HepG2 (cell line): ENCODE results near the gene DNAJB12. TPM values are rescaled to one million over a fixed set of nuclear protein-coding genes. Genes with fewer than 3 reads are reported as not detected.

ENCODE experiments used
- AGO1 ChIP-seq: fragments of 200-400 bp; formaldehyde crosslinking; IDR thresholded peaks from 2 replicates; pipeline ENCODE4 v1.6.1; 2017; ENCODE audit warnings: mild to moderate bottlenecking, low read depth, low read length, moderate library complexity; ENCODE audit not compliant: poor library complexity, severe bottlenecking
- DMAP1 ChIP-seq: IDR thresholded peaks from 2 replicates; pipeline ENCODE4 v1.6.1; 2016
- EEA1 ChIP-seq: sonication (generic); formaldehyde crosslinking; IDR thresholded peaks from 2 replicates; pipeline ENCODE4 v1.5.1; 2020; ENCODE audit warnings: mild to moderate bottlenecking, missing genetic modification reagents, borderline replicate concordance
- FOXO1 ChIP-seq: sonication (generic); formaldehyde crosslinking; IDR thresholded peaks from 2 replicates; pipeline ENCODE4 v1.4.0; 2020; ENCODE audit warnings: missing genetic modification reagents
- MAFK ChIP-seq, 2 experiments: IDR thresholded peaks in 1 of 2; conservative IDR thresholded peaks in 1 of 2; 2 replicates each; pipeline ENCODE4 v1.6.1; 2011; ENCODE audit warnings: improper control_type of control experiment in 2 of 2, low read length in 2 of 2
- MZF1 ChIP-seq: sonication (generic); formaldehyde crosslinking; IDR thresholded peaks from 2 replicates; pipeline ENCODE4 v1.8.1; 2023; ENCODE audit warnings: mild to moderate bottlenecking, missing genetic modification reagents, borderline replicate concordance
- NKX3-1 ChIP-seq: sonication (generic); formaldehyde crosslinking; IDR thresholded peaks from 2 replicates; pipeline ENCODE4 v1.5.0; 2020; ENCODE audit warnings: missing genetic modification reagents
- SKI ChIP-seq: fragments of 450-650 bp; IDR thresholded peaks from one replicate; pipeline ENCODE4 v1.6.1; 2018; ENCODE audit warnings: mild to moderate bottlenecking; ENCODE audit not compliant: partially characterized antibody
- SRSF9 ChIP-seq: fragments of 200-400 bp; formaldehyde crosslinking; IDR thresholded peaks from 2 replicates; pipeline ENCODE4 v1.6.1; 2018; ENCODE audit warnings: borderline replicate concordance, mild to moderate bottlenecking, low read depth, low read length; ENCODE audit not compliant: insufficient read depth, poor library complexity, severe bottlenecking
- TARDBP ChIP-seq: sonication (generic); formaldehyde crosslinking; IDR thresholded peaks from 2 replicates; pipeline ENCODE4 v1.8.0; 2022; ENCODE audit warnings: mild to moderate bottlenecking, missing genetic modification reagents
- TGIF2 ChIP-seq: IDR thresholded peaks from 2 replicates; pipeline ENCODE4 v1.6.1; 2016; ENCODE audit warnings: control low read depth, missing compliant biosample characterization
- USF2 ChIP-seq, 2 experiments: sonication (generic) in 1 of 2; formaldehyde crosslinking in 1 of 2; IDR thresholded peaks; 2 replicates each; pipeline versions ENCODE4 v1.5.1 to v1.6.1; 2011 to 2020; ENCODE audit warnings: borderline replicate concordance in 1 of 2, low read depth in 1 of 2, low read length in 1 of 2, mild to moderate bottlenecking in 1 of 2, missing genetic modification reagents in 1 of 2, moderate library complexity in 1 of 2
- ZMAT5 ChIP-seq: sonication (generic); formaldehyde crosslinking; IDR thresholded peaks from 2 replicates; pipeline ENCODE4 v1.5.0; 2020; ENCODE audit warnings: mild to moderate bottlenecking, low read depth, missing genetic modification reagents, borderline replicate concordance
- ZNF318 ChIP-seq: sonication (generic); formaldehyde crosslinking; IDR thresholded peaks from 2 replicates; pipeline ENCODE4 v1.4.0; 2020; ENCODE audit warnings: mild to moderate bottlenecking, missing genetic modification reagents
- ZNF749 ChIP-seq: sonication (generic); formaldehyde crosslinking; IDR thresholded peaks from 2 replicates; pipeline ENCODE4 v1.8.0; 2022; ENCODE audit warnings: mild to moderate bottlenecking, missing genetic modification reagents, moderate library complexity, borderline replicate concordance
- polyA plus RNA-seq, 8 experiments: library from polyadenylated mRNA; depleted of rRNA in 3 of 8; stranded (reverse) in 7 of 8; unstranded in 1 of 8; fragments of >200 nt; fragmentation: Illumina TruSeq in 4 of 8; extraction: Trizol in 4 of 8; gene quantifications; 2 replicates each; pipeline versions ENCODE4 v1.2.1 to v1.2.3, GENCODE V29; 2011 to 2016; ENCODE audit warnings: low read depth in 4 of 8, missing spikeins in 1 of 8, mixed read lengths in 1 of 8; ENCODE audit not compliant: insufficient read depth in 1 of 8
- total RNA-seq, 5 experiments: library from RNA; depleted of rRNA; stranded (reverse); fragments of >200 nt; fragmentation: Illumina TruSeq; extraction: Trizol; gene quantifications; 2 replicates each; pipeline ENCODE4 v1.2.3, GENCODE V29; 2016; ENCODE audit warnings: low read depth in 1 of 5

The DNAJB12 gene
- total and polyA plus RNA-seq, 2 of the 13 experiments (the other 11 are each of a cell fraction or from before 2014, with no cell fraction given), result 10.8 to 18.2 TPM

- TF ChIP-seq ZNF318, result no peak
- TF ChIP-seq DMAP1 (CRISPR knock-in tag), result no peak
- no peak for TF ChIP-seq ZNF749
- TF ChIP-seq SRSF9, result no peak
- TF ChIP-seq USF2 (IDR thresholded peaks at IDR 0.05; ENCODE audit: low read depth, low read length), result no peak
- no peak for TF ChIP-seq USF2 (CRISPR knock-in tag; IDR thresholded peaks at IDR 0.05; ENCODE audit: borderline replicate concordance)
- TF ChIP-seq MZF1 (CRISPR knock-in tag), result no peak
- TF ChIP-seq ZMAT5 (CRISPR knock-in tag), result no peak
- no peak for TF ChIP-seq AGO1
- TF ChIP-seq NKX3-1 (CRISPR knock-in tag), result no peak
- no peak for TF ChIP-seq EEA1 (CRISPR knock-in tag)
- TF ChIP-seq TGIF2, result no peak
- TF ChIP-seq SKI, result no peak
- no peak; the same call in 1 of the 2 replicates for TF ChIP-seq FOXO1
- TF ChIP-seq MAFK (conservative IDR thresholded peaks at IDR 0.05 in 1 of 2, IDR thresholded peaks at IDR 0.05 in 1 of 2; ENCODE audit: low read length in 2 of 2), result no peak
- TF ChIP-seq TARDBP, result peak; percentile 18; the same call in 1 of the 2 replicates
These were observed 46.3 kb downstream of the DNAJB12 start (continued) for GRCh38 chr10:72308320-72308987.
